Measurements from ENCODE around the gene RABL6. TPM values are rescaled to one million over a fixed set of nuclear protein-coding genes. Genes with fewer than 3 reads are reported as not detected.

The RABL6 gene
- total RNA-seq, 1 donor: 49.8 TPM

GRCh38 chr9:136845465-136846260 is 37.9 kb downstream of the RABL6 start:
- TF ChIP-seq CTCF (IDR thresholded peaks at IDR 0.05; ENCODE audit: insufficient read depth, low read length): no peak
- H3K4me3 ChIP-seq (ENCODE audit: low read depth, low read length): no peak overlapping the region
- no peak for DNase-seq (ENCODE audit: low read depth)

- DNase-seq (ENCODE audit: low read depth): no peak
- peak overlapping the region; percentile 25 for H3K4me3 ChIP-seq (ENCODE audit: low read depth, low read length)
- no peak for TF ChIP-seq CTCF (IDR thresholded peaks at IDR 0.05; ENCODE audit: insufficient read depth, low read length)
Measured at GRCh38 chr9:136846376-136847087, 38.8 kb downstream of the RABL6 start.

GRCh38 chr9:136847088-136847825 is 39.5 kb downstream of the RABL6 start:
- DNase-seq (ENCODE audit: low read depth): peak; percentile 74
- TF ChIP-seq CTCF (IDR thresholded peaks at IDR 0.05; ENCODE audit: insufficient read depth, low read length): no peak
- H3K4me3 ChIP-seq (ENCODE audit: low read depth, low read length): peak overlapping the region; percentile 99

- H3K4me3 ChIP-seq (ENCODE audit: low read depth, low read length): peak overlapping the region; percentile 99
- peak; percentile 81 for DNase-seq (ENCODE audit: low read depth)
- no peak for TF ChIP-seq CTCF (IDR thresholded peaks at IDR 0.05; ENCODE audit: insufficient read depth, low read length)
Measured at GRCh38 chr9:136847826-136848392, 40.2 kb downstream of the RABL6 start.

- DNase-seq (ENCODE audit: low read depth): no peak
Measured at GRCh38 chr9:136848393-136849037, 40.8 kb downstream of the RABL6 start.

More at GRCh38 chr9:136848393-136849037, 40.8 kb downstream of the RABL6 start:
- peak overlapping the region; percentile 99 for H3K4me3 ChIP-seq (ENCODE audit: low read depth, low read length)
- peak; percentile 2 for TF ChIP-seq CTCF (IDR thresholded peaks at IDR 0.05; ENCODE audit: insufficient read depth, low read length)

Measured in fibroblast of the aortic adventitia (primary cell).